HEK293 (cell line): Measurements from ENCODE around the gene CTBP1.
A peak's percentile ranks its signal among the peaks of the same experiment; 100 is the strongest.

ENCODE experiments used
- CTCF ChIA-PET: fragments of 350-600 bp; formaldehyde crosslinking; extraction: SDS; loops from one replicate; lab custom pipeline; 2021; ENCODE audit warnings: antibody characterized with exemption; lab: Yijun Ruan, JAX
- POLR2A ChIA-PET: fragments of 300-600 bp; formaldehyde crosslinking; extraction: SDS; loops from one replicate; lab custom pipeline; 2020; ENCODE audit warnings: antibody characterized with exemption, inconsistent platforms; lab: Yijun Ruan, JAX
- H3K27ac ChIP-seq: fragments of 200-500 bp; sonication (Bioruptor generic); 2 replicates; pipeline ENCODE4 v1.5.1; 2014; ENCODE audit warnings: low read depth, low read length, control low read depth, inconsistent platforms; ENCODE audit errors: extremely low read depth
- H3K36me3 ChIP-seq, 2 experiments: fragments of 200-500 bp in 1 of 2; sonication (Bioruptor generic) in 1 of 2; 1 replicate in 1 of 2; 2 replicates in 1 of 2; pipeline ENCODE4 v1.5.1; 2014 to 2017; ENCODE audit warnings: inconsistent platforms in 2 of 2, low read length in 2 of 2; ENCODE audit not compliant: control insufficient read depth in 2 of 2, insufficient read depth in 1 of 2
- H3K4me1 ChIP-seq: fragments of 200-500 bp; sonication (Bioruptor generic); 2 replicates; pipeline ENCODE4 v1.5.1; 2014; ENCODE audit warnings: mild to moderate bottlenecking, low read length, inconsistent platforms; ENCODE audit not compliant: control insufficient read depth, insufficient read depth
- H3K4me3 ChIP-seq: 2 replicates; pipeline ENCODE4 v1.5.1; 2011; ENCODE audit warnings: low read depth, mild to moderate bottlenecking, control low read depth, low read length, moderate library complexity
- H3K9me3 ChIP-seq: fragments of 200-500 bp; sonication (Bioruptor generic); 2 replicates; pipeline ENCODE4 v1.5.1; 2014; ENCODE audit warnings: low read depth, low read length, inconsistent platforms; ENCODE audit not compliant: control insufficient read depth, insufficient read depth
- BCL11B ChIP-seq: fragments of 450-650 bp; formaldehyde crosslinking; IDR thresholded peaks from 2 replicates; pipeline ENCODE4 v1.5.1; 2016; ENCODE audit warnings: low read depth, missing biosample characterization, missing genetic modification characterization
- EGR2 ChIP-seq: fragments of 450-650 bp; formaldehyde crosslinking; IDR thresholded peaks from 2 replicates; pipeline ENCODE4 v1.5.1; 2016; ENCODE audit warnings: low read depth, missing biosample characterization, missing genetic modification characterization
- GLI4 ChIP-seq: fragments of 450-650 bp; formaldehyde crosslinking; IDR thresholded peaks from 2 replicates; pipeline ENCODE4 v1.5.1; 2016; ENCODE audit warnings: missing biosample characterization, missing genetic modification characterization
- GLIS2 ChIP-seq: fragments of 450-650 bp; formaldehyde crosslinking; IDR thresholded peaks from 2 replicates; pipeline ENCODE4 v1.5.1; 2016; ENCODE audit warnings: missing biosample characterization, missing genetic modification characterization
- KLF8 ChIP-seq: fragments of 450-650 bp; formaldehyde crosslinking; IDR thresholded peaks from 2 replicates; pipeline ENCODE4 v1.5.1; 2016; ENCODE audit warnings: missing biosample characterization, missing genetic modification characterization
- PATZ1 ChIP-seq: fragments of 450-650 bp; formaldehyde crosslinking; IDR thresholded peaks from 2 replicates; pipeline ENCODE4 v1.5.1; 2016; ENCODE audit warnings: missing biosample characterization, missing genetic modification characterization
- PRDM10 ChIP-seq: fragments of 450-650 bp; formaldehyde crosslinking; IDR thresholded peaks from 2 replicates; pipeline ENCODE4 v1.5.1; 2016; ENCODE audit warnings: missing biosample characterization, missing genetic modification characterization
- SP2 ChIP-seq: fragments of 450-650 bp; formaldehyde crosslinking; IDR thresholded peaks from 2 replicates; pipeline ENCODE4 v1.5.1; 2016; ENCODE audit warnings: missing biosample characterization, missing genetic modification characterization
- TCF7L2 ChIP-seq: IDR thresholded peaks from 2 replicates; pipeline ENCODE4 v1.6.1; 2011; ENCODE audit warnings: low read depth, mild to moderate bottlenecking, inconsistent platforms, low read length, moderate library complexity, borderline replicate concordance
- YY1 ChIP-seq: fragments of 450-650 bp; formaldehyde crosslinking; IDR thresholded peaks from 2 replicates; pipeline ENCODE4 v1.5.1; 2018; ENCODE audit warnings: missing biosample characterization, missing genetic modification characterization
- ZBTB11 ChIP-seq: fragments of 450-650 bp; formaldehyde crosslinking; conservative IDR thresholded peaks from 2 replicates; pipeline ENCODE4 v1.5.1; 2016; ENCODE audit warnings: low read depth, missing biosample characterization, missing genetic modification characterization
- ZEB2 ChIP-seq: fragments of 450-650 bp; formaldehyde crosslinking; IDR thresholded peaks from 2 replicates; pipeline ENCODE4 v1.5.1; 2016; ENCODE audit warnings: missing biosample characterization, missing genetic modification characterization
- ZNF202 ChIP-seq: fragments of 450-650 bp; formaldehyde crosslinking; IDR thresholded peaks from 2 replicates; pipeline ENCODE4 v1.5.1; 2016; ENCODE audit warnings: missing biosample characterization, missing genetic modification characterization, borderline replicate concordance
- ZNF221 ChIP-seq: fragments of 450-650 bp; formaldehyde crosslinking; IDR thresholded peaks from 2 replicates; pipeline ENCODE4 v1.5.1; 2017; ENCODE audit warnings: missing biosample characterization, missing genetic modification characterization, borderline replicate concordance
- ZNF223 ChIP-seq: fragments of 450-650 bp; formaldehyde crosslinking; IDR thresholded peaks from 2 replicates; pipeline ENCODE4 v1.5.1; 2016; ENCODE audit warnings: missing biosample characterization, missing genetic modification characterization
- ZNF266 ChIP-seq: fragments of 450-650 bp; formaldehyde crosslinking; IDR thresholded peaks from 2 replicates; pipeline ENCODE4 v1.5.1; 2016; ENCODE audit warnings: missing biosample characterization, missing genetic modification characterization, low read depth
- ZNF404 ChIP-seq: fragments of 450-650 bp; formaldehyde crosslinking; IDR thresholded peaks from 2 replicates; pipeline ENCODE4 v1.5.1; 2017; ENCODE audit warnings: missing biosample characterization, missing genetic modification characterization
- ZNF548 ChIP-seq: fragments of 450-650 bp; formaldehyde crosslinking; IDR thresholded peaks from 2 replicates; pipeline ENCODE4 v1.5.1; 2016; ENCODE audit warnings: missing biosample characterization, missing genetic modification characterization
- ZNF629 ChIP-seq: fragments of 450-650 bp; formaldehyde crosslinking; IDR thresholded peaks from 2 replicates; pipeline ENCODE4 v1.5.1; 2017; ENCODE audit warnings: missing biosample characterization, missing genetic modification characterization
- ZNF692 ChIP-seq: fragments of 450-650 bp; formaldehyde crosslinking; IDR thresholded peaks from 2 replicates; pipeline ENCODE4 v1.5.1; 2016; ENCODE audit warnings: missing biosample characterization, missing genetic modification characterization
- ZNF707 ChIP-seq: fragments of 450-650 bp; formaldehyde crosslinking; IDR thresholded peaks from 2 replicates; pipeline ENCODE4 v1.5.1; 2016; ENCODE audit warnings: missing biosample characterization, missing genetic modification characterization
- ZSCAN16 ChIP-seq: fragments of 450-650 bp; formaldehyde crosslinking; IDR thresholded peaks from 2 replicates; pipeline ENCODE4 v1.5.1; 2016; ENCODE audit warnings: missing biosample characterization, missing genetic modification characterization
- ZSCAN5A ChIP-seq: fragments of 450-650 bp; formaldehyde crosslinking; IDR thresholded peaks from 2 replicates; pipeline ENCODE4 v1.5.1; 2016; ENCODE audit warnings: missing biosample characterization, missing genetic modification characterization
- ZXDB ChIP-seq: fragments of 450-650 bp; formaldehyde crosslinking; IDR thresholded peaks from 2 replicates; pipeline ENCODE4 v1.5.1; 2016; ENCODE audit warnings: missing biosample characterization, missing genetic modification characterization

CTBP1 gene

GRCh38 chr4:1289207-1290164, 40.6 kb upstream of the CTBP1 start, which contains the start of gene MAEA:
MAEA (plus strand) TSS chr4:1289891; CDS start chr4:1289914, 23 bp downstream.
- Histone ChIP-seq H3K36me3 (peaks cover 0 to 11% of the 10 kb centered on the region in 2 experiments; a peak in 1 of 3 replicates), H3K27ac (peak within 1 kb of the TSS; percentile 69), H3K4me1 (peaks cover 3% of the 10 kb centered on the region; the same call in 1 of the 2 replicates), H3K9me3 (no peaks in the 10 kb centered on the region), H3K4me3 (peak within 1 kb of the TSS; percentile 72)
- CTCF ChIA-PET: interaction anchor here (0.6 to 1.3 kb wide), 3 partner anchors 11 to 126 kb away, joined by 3 to 4 read pairs (median 3); no protein-coding TSS in a partner anchor
- POLR2A ChIA-PET: interaction anchor here (0.7 to 2.1 kb wide), 8 partner anchors 9 to 508 kb away, joined by 3 to 12 read pairs (median 4); partner anchors contain the start of genes CTBP1 and UVSSA
- TF ChIP-seq ZEB2 (tag by site-specific recombination): peak; percentile 68; the same call in 1 of the 2 replicates
- TF ChIP-seq ZNF692 (tag by site-specific recombination): peak; percentile 89
- peak; percentile 49; the same call in 1 of the 2 replicates for TF ChIP-seq KLF8 (tag by site-specific recombination)
- TF ChIP-seq YY1 (tag by site-specific recombination): peak; percentile 71
- peak; percentile 98 for TF ChIP-seq SP2 (tag by site-specific recombination)
- no peak for TF ChIP-seq ZNF548
- no peak for TF ChIP-seq ZNF404 (tag by site-specific recombination)
- 0 out of 2 replicates have a peak, but pooled peaks have one; percentile 33 for TF ChIP-seq ZSCAN5A (tag by site-specific recombination)
- peak; percentile 45; the same call in 1 of the 2 replicates for TF ChIP-seq PRDM10 (tag by site-specific recombination)
- no peak for TF ChIP-seq ZNF266 (tag by site-specific recombination)
- peak; percentile 75 for TF ChIP-seq GLIS2
- peak; percentile 79 for TF ChIP-seq PATZ1 (tag by site-specific recombination)
- TF ChIP-seq BCL11B (tag by site-specific recombination): no peak
- TF ChIP-seq ZNF707 (tag by site-specific recombination): no peak
- TF ChIP-seq ZXDB (tag by site-specific recombination): peak; percentile 70; the same call in 1 of the 2 replicates
- TF ChIP-seq GLI4 (tag by site-specific recombination): no peak
- no peak; the same call in 1 of the 2 replicates for TF ChIP-seq ZNF629
- no peak for TF ChIP-seq ZSCAN16 (tag by site-specific recombination)
- TF ChIP-seq TCF7L2: no peak
- TF ChIP-seq ZNF223 (tag by site-specific recombination): no peak
- peak; percentile 37; the same call in 1 of the 2 replicates for TF ChIP-seq EGR2 (tag by site-specific recombination)
- peak; percentile 90 for TF ChIP-seq ZBTB11 (tag by site-specific recombination)
- no peak for TF ChIP-seq ZNF221 (tag by site-specific recombination)
- TF ChIP-seq ZNF202: no peak
